CD4-positive, alpha-beta memory T cell (primary cell): Measurements from ENCODE around the gene C10orf62. TPM values are rescaled to one million over a fixed set of nuclear protein-coding genes. Genes with fewer than 3 reads are reported as not detected.
"Not testable (repeated sequence)": the region's sequence is repeated elsewhere in the genome, so short reads cannot be mapped to it uniquely, and the experiment has no call there.

Source experiments
- CTCF ChIA-PET: fragments of 350-600 bp; sonication (Branson Sonifier 250); formaldehyde crosslinking; loops from one replicate; lab custom pipeline; 2021; ENCODE audit warnings: inconsistent platforms; ENCODE audit not compliant: partially characterized antibody; lab: Charles Lee
- POLR2A ChIA-PET: fragments of 350-600 bp; sonication (Branson Sonifier 250); formaldehyde crosslinking; loops from one replicate; lab custom pipeline; 2021; ENCODE audit not compliant: partially characterized antibody; lab: Charles Lee
- DNase-seq, 5 donors: peaks; one replicate each; pipeline versions ENCODE4 v3.0.0 to v3.0.0-alpha.2; 2020 to 2022; ENCODE audit warnings: mixed read lengths in 1 of 5
- H3K27ac ChIP-seq: one replicate; pipeline ENCODE4 v1.7.0; 2013; ENCODE audit warnings: low read depth, low read length
- H3K27me3 ChIP-seq: 2 replicates; pipeline ENCODE4 v1.7.0; 2013; ENCODE audit warnings: mild to moderate bottlenecking, low read length, moderate library complexity; ENCODE audit not compliant: insufficient read depth
- H3K36me3 ChIP-seq: 2 replicates; pipeline ENCODE4 v1.7.0; 2013; ENCODE audit warnings: mild to moderate bottlenecking, low read length, moderate library complexity; ENCODE audit not compliant: insufficient read depth
- H3K4me1 ChIP-seq: 2 replicates; pipeline ENCODE4 v1.7.0; 2013; ENCODE audit warnings: mild to moderate bottlenecking, low read length, moderate library complexity; ENCODE audit not compliant: insufficient read depth
- H3K4me3 ChIP-seq, 2 donors: one replicate each; pipeline ENCODE4 v1.7.0; 2013; ENCODE audit warnings: low read length in 2 of 2, mild to moderate bottlenecking in 1 of 2
- H3K9me3 ChIP-seq, 2 donors: one replicate each; pipeline ENCODE4 v1.7.0; 2013; ENCODE audit warnings: low read length in 2 of 2, control low read depth in 1 of 2; ENCODE audit not compliant: control insufficient read depth in 1 of 2
- H3K27ac Mint-ChIP-seq, 7 donors: one replicate each; pipeline ENCODE4 v1.8.0; 2020 to 2021; ENCODE audit warnings: mixed read lengths in 7 of 7, mild to moderate bottlenecking in 6 of 7, inconsistent platforms in 3 of 7, moderate library complexity in 3 of 7
- H3K27me3 Mint-ChIP-seq, 2 donors: one replicate each; pipeline ENCODE4 v1.8.0; 2020 to 2021; ENCODE audit warnings: mixed read lengths in 2 of 2
- H3K36me3 Mint-ChIP-seq, 2 donors: one replicate each; pipeline ENCODE4 v1.8.0; 2020 to 2021; ENCODE audit warnings: mixed read lengths in 2 of 2, inconsistent platforms in 1 of 2, mild to moderate bottlenecking in 1 of 2
- H3K4me1 Mint-ChIP-seq, 4 donors: one replicate each; pipeline ENCODE4 v1.8.0; 2020 to 2021; ENCODE audit warnings: mixed read lengths in 4 of 4, mild to moderate bottlenecking in 1 of 4
- H3K4me3 Mint-ChIP-seq, 8 donors: one replicate each; pipeline ENCODE4 v1.8.0; 2020 to 2021; ENCODE audit warnings: mixed read lengths in 8 of 8, mild to moderate bottlenecking in 7 of 8, moderate library complexity in 6 of 8, inconsistent platforms in 3 of 8
- H3K9me3 Mint-ChIP-seq, 8 donors: one replicate each; pipeline ENCODE4 v1.8.0; 2020 to 2021; ENCODE audit warnings: mixed read lengths in 8 of 8, mild to moderate bottlenecking in 5 of 8, inconsistent platforms in 3 of 8, moderate library complexity in 1 of 8
- intact Hi-C: fragments of 100-400 bp; cut with micrococcal nuclease; formaldehyde crosslinking; loops from one replicate; pipeline ENCODE4 v1.15.1; 2023
- polyA plus RNA-seq, 2 donors: library from polyadenylated mRNA; unstranded; fragments of 300-500 nt; fragmentation: Illumina TruSeq; gene quantifications; one replicate each; pipeline ENCODE4 v1.2.3, GENCODE V29; 2021
- total RNA-seq, 2 experiments: library from RNA; stranded (reverse); gene quantifications; one replicate each; pipeline ENCODE4 v1.2.3, GENCODE V29; 2021

The C10orf62 gene
- total and polyA plus RNA-seq, 4 experiments from 2014 or later, result not detected

GRCh38 chr10:97554336-97554735 lies 35.2 kb upstream of the C10orf62 start:
- H3K4me3 ChIP-seq, H3K27me3 ChIP-seq, H3K36me3 ChIP-seq, H3K4me1 Mint-ChIP-seq, H3K4me3 Mint-ChIP-seq, DNase-seq, H3K27me3 Mint-ChIP-seq, H3K4me1 ChIP-seq, H3K27ac Mint-ChIP-seq, H3K36me3 Mint-ChIP-seq, H3K27ac ChIP-seq, intact Hi-C loops, H3K9me3 ChIP-seq, H3K9me3 Mint-ChIP-seq: not testable (repeated sequence)
- ChIA-PET POLR2A (interaction anchor here (2.0 kb wide), 1 partner anchor 55 kb away, joined by 4 read pairs; the partner anchor contains the start of gene UBTD1), CTCF (interaction anchor here (0.6 to 8.2 kb wide), 16 partner anchors 8 to 277 kb away, joined by 3 to 98 read pairs (median 4); partner anchors contain the start of gene ANKRD2)

DNA sequence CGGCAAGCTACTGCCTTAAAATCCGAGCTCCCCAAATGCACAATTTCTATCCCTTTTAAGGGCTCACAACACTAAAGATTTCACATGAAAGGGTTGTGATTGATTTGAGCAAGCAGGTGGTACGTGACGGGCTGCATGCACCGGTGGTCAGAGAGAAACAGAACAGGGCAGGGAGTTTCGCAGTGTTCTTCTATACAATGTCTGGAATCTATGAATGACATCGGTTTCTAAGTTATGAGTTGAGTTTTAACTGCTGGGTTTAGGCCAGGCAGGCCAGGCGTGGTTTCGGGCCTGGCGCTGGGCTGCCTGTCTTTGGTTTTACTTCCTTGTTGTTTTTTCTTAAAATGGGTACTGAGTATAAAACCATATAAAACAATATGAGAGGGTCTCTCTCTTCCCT lies 34.0 kb upstream of the C10orf62 start:
- not testable (repeated sequence) for H3K27me3 Mint-ChIP-seq, H3K4me3 Mint-ChIP-seq
- CTCF ChIA-PET, result interaction anchor here (1.0 to 8.2 kb wide), 8 partner anchors 10 to 146 kb away, joined by 3 to 98 read pairs (median 4); partner anchors contain the start of gene ANKRD2

GRCh38 chr10:97560731-97561381 lies 28.7 kb upstream of the C10orf62 start:
- H3K9me3 ChIP-seq, H3K9me3 Mint-ChIP-seq, H3K4me3 Mint-ChIP-seq, H3K27me3 Mint-ChIP-seq, H3K4me1 Mint-ChIP-seq, H3K27ac ChIP-seq, H3K36me3 Mint-ChIP-seq, intact Hi-C loops, H3K4me3 ChIP-seq, POLR2A ChIA-PET, H3K27ac Mint-ChIP-seq, H3K27me3 ChIP-seq, DNase-seq, H3K4me1 ChIP-seq, H3K36me3 ChIP-seq, CTCF ChIA-PET: not testable (repeated sequence)

More for the DNA sequence above, 34.0 kb upstream of the C10orf62 start:
- POLR2A ChIA-PET, H3K36me3 Mint-ChIP-seq, H3K9me3 ChIP-seq, H3K4me1 ChIP-seq, H3K27me3 ChIP-seq, H3K36me3 ChIP-seq, H3K9me3 Mint-ChIP-seq, H3K4me1 Mint-ChIP-seq, H3K27ac ChIP-seq, intact Hi-C loops, H3K4me3 ChIP-seq, DNase-seq: not testable (repeated sequence)
- peak overlapping the region in 1 of 7 donors; percentile 23 for H3K27ac Mint-ChIP-seq

GRCh38 chr10:97561386-97562077 lies 28.0 kb upstream of the C10orf62 start:
- H3K36me3 Mint-ChIP-seq, H3K36me3 ChIP-seq, DNase-seq, H3K4me3 ChIP-seq, H3K9me3 Mint-ChIP-seq, H3K4me1 ChIP-seq, H3K4me1 Mint-ChIP-seq, CTCF ChIA-PET, H3K27ac ChIP-seq, H3K27me3 Mint-ChIP-seq, intact Hi-C loops, H3K27me3 ChIP-seq, POLR2A ChIA-PET, H3K9me3 ChIP-seq, H3K4me3 Mint-ChIP-seq: not testable (repeated sequence)
- peak overlapping the region in 1 of 7 donors; percentile 2 for H3K27ac Mint-ChIP-seq

GRCh38 chr10:97562329-97562728 lies 27.2 kb upstream of the C10orf62 start:
- H3K9me3 Mint-ChIP-seq, H3K36me3 Mint-ChIP-seq, H3K9me3 ChIP-seq, POLR2A ChIA-PET, intact Hi-C loops, CTCF ChIA-PET, H3K27me3 ChIP-seq, H3K27ac ChIP-seq, H3K4me3 ChIP-seq, H3K27me3 Mint-ChIP-seq, DNase-seq, H3K36me3 ChIP-seq, H3K4me3 Mint-ChIP-seq, H3K27ac Mint-ChIP-seq, H3K4me1 Mint-ChIP-seq, H3K4me1 ChIP-seq: not testable (repeated sequence)

DNA sequence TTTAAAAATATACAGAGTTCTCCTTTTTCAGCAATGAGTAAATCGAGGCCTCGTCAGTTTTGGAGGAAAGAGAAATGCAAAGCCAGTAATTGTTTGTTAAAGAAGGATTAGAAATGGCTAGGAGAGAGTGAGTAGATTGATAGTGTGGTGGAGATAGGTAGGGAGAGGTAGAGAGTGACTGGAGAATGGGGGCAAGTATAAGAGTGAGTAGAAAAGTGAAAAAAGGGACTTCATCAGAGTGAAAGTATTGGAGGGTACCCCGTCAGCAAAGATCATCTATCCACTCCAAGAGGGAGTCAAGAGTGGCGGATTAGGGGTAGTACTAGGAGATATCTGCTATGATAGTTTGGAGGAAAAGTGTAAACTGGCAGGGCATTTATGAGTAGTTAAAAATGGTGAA lies 26.2 kb upstream of the C10orf62 start:
- POLR2A ChIA-PET, result no interaction called here
- H3K36me3 Mint-ChIP-seq, result no peaks in the 10 kb centered on the region
- Histone ChIP-seq H3K9me3 (no peaks in the 10 kb centered on the region), H3K36me3 (no peaks in the 10 kb centered on the region), H3K4me3 (no peak overlapping the region), H3K27me3 (no peaks in the 10 kb centered on the region), H3K4me1 (no peaks in the 10 kb centered on the region), H3K27ac (no peak overlapping the region)
- DNase-seq, result no peak
- H3K4me3 Mint-ChIP-seq, result no peak overlapping the region
- peak overlapping the region in 1 of 7 donors; percentile 49 for H3K27ac Mint-ChIP-seq
- no peaks in the 10 kb centered on the region for H3K27me3 Mint-ChIP-seq
- intact Hi-C loops, result no loop called here
- no peaks in the 10 kb centered on the region for H3K4me1 Mint-ChIP-seq
- no peaks in the 10 kb centered on the region for H3K9me3 Mint-ChIP-seq
- CTCF ChIA-PET, result no interaction called here

DNA sequence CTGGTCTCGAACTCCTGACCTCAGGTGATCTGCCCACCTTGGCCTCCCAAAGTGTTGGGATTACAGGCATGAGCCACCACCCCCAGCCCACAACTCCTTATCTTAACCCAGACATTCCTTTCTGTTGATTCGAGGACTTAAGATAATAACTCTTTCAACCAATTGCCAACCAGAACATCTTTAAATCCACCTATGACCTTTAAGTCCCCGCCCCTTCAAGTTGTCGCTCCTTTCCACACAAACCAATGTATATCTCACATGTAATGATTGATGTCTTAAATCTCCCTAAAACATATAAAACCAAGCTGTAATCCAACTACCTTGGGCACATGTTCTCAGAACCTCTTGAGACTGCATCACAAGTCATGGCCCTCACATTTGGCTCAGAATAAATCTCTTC lies 24.7 kb upstream of the C10orf62 start:
- Mint-ChIP-seq H3K4me3 (no peak overlapping the region), H3K9me3 (no peaks in the 10 kb centered on the region), H3K27ac (peak overlapping the region in 1 of 7 donors; percentile 25), H3K36me3 (no peaks in the 10 kb centered on the region), H3K4me1 (no peaks in the 10 kb centered on the region), H3K27me3 (no peaks in the 10 kb centered on the region)
- H3K27me3 ChIP-seq, result no peaks in the 10 kb centered on the region
- DNase-seq, result no peak
- no peaks in the 10 kb centered on the region for H3K4me1 ChIP-seq
- CTCF ChIA-PET, result no interaction called here
- no peaks in the 10 kb centered on the region for H3K9me3 ChIP-seq
- no peaks in the 10 kb centered on the region for H3K36me3 ChIP-seq
- H3K27ac ChIP-seq, result no peak overlapping the region
- intact Hi-C loops, result no loop called here
- POLR2A ChIA-PET, result no interaction called here
- H3K4me3 ChIP-seq, result no peak overlapping the region
